GM18873 (cell line): Measurements from ENCODE around the gene SPON1.
A peak's percentile ranks its signal among the peaks of the same experiment; 100 is the strongest.
"Not testable (repeated sequence)": the region's sequence is repeated elsewhere in the genome, so short reads cannot be mapped to it uniquely, and the experiment has no call there.

Experiments
- ATAC-seq: cut with Tn5 transposase; IDR thresholded peaks from one replicate; pipeline ENCODE4 v1.9.1; 2021; ENCODE audit warnings: mild to moderate bottlenecking, moderate library complexity, moderate number of reproducible peaks; ENCODE audit not compliant: unreplicated experiment, low FRiP score

SPON1 gene

DNA sequence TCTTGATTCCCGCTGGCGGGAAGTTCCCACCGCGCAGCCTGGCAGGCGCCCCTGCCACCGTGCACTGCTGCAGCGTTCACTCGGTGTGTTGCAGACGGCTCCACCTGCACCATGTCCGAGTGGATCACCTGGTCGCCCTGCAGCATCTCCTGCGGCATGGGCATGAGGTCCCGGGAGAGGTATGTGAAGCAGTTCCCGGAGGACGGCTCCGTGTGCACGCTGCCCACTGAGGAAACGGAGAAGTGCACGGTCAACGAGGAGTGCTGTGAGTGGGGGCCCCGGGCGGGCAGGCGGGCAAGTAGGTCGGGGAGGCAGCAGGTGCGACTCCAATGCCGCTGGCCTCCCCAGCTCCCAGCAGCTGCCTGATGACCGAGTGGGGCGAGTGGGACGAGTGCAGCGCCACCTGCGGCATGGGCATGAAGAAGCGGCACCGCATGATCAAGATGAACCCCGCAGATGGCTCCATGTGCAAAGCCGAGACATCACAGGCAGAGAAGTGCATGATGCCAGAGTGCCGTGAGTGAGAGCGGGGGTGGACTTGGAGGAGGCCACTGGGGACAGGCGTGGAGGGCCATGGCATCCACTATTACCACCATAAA, 296.8 kb downstream of the SPON1 start:
- no peak for ATAC-seq

GRCh38 chr11:14259878-14260277, 297.4 kb downstream of the SPON1 start:
- no peak for ATAC-seq

DNA sequence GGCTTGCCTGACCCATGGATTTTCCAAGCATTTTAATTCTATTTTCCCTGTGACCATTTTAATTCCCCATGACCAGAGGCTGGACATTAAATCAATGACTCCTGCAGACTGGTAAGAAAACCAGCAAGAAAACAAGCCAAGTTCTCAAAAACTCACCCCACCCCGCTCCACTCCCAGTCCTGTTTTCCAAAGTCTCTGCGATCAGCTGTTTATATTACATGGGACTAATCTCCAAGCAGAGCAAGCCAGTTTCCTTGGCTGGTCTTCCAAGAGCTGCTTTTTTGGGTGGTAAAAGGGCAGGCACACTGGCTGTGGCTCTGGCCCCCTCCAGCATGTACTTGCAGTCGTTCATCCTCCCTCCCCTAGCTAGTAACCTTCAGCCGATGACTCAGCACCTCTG, 298.5 kb downstream of the SPON1 start:
- no peak for ATAC-seq

GRCh38 chr11:14262271-14262846, 299.8 kb downstream of the SPON1 start:
- no peak for ATAC-seq

DNA sequence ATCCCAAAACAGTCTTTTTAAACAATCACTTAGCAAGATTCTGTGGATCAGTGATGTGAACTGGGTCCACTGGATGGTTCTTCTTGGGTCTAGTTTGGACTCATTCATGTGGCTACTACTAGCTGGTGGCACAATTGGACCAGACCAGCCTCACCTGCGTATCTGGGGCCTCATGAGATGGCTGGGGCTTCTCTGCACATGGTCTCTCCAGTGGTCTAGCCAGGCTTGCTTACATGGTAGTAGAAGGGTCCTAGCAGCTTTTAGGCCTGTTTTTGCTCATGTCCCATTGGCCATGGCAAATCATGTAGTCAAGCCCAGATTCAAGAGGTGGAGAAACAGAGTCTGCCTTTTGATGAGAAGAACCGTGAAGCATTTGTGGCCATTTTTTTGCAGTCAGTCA, 302.4 kb downstream of the SPON1 start:
- ATAC-seq, result no peak

GRCh38 chr11:14266622-14267021, 304.1 kb downstream of the SPON1 start:
- no peak for ATAC-seq

DNA sequence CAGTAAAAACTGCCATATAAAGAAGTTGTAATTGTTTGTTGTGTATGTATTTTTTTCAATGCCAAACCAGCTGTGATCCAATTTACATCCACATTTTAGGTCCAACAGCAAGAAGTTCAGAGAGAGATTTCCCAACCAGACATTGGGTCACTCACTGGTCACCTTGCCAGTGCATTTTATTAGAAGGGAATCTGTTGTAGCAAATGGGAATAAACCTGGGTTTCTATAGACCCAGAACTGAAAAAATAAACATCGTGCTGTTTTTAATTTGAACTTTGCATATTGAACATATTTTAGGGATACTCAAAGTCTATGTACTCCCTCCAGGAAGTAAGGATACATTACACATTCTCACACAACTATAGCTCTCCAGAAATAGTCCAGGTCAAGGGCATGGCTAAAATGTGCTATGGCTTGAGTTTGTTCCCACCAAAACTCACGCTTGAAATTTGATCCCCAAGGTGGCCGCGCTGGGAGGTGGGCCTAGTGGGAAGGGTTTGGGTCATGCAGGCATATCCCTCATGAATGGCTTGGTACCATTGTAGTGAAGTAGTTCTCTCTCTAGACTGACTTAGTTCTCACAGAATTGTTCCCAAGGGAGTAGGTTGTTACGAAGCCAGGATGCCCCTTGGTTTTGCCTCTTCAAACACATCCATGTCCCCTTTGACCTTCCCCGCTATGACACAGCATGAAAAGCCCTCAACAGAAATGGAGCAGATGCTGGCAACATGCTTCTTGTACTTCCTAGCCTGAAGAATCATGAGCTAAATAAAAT, 305.5 kb downstream of the SPON1 start:
- no peak for ATAC-seq

DNA sequence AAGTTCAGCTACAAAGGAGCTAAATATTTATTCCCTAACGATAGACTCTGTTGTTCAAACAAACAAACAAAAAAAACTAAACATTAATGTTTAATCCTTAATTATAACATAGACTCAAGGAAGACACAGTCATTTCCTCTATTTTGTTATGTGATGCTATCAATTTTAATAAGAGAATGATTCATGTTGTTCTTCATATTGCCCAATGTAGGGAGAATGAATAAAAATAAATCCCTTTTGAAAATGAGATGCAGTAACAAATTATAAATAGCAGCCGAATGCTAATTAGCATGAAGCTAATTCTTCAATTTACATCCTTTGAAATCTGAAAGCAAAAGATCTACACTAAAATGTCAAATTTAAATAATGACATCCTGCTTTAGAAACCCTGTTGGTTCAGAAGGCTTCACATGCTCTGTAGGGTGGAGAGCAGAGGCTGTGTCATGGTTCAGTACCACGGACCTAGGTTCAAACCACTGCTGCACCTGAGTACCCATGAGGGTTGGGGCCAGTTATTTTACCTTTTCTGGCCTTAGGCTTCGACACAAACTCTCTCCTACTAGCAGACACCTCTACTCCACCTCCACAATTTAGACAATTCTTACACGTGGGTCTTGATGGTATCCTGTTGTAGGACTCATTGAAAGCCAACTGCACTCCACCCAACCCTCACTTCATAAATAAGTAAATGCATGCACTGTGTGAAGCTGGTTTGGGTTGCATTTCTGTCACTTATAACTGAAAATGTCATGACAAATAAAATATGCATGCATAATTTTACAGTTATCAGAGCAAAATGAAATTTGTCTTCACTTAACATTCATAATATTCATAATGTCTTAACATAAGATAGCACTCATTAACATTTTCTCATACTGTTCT, 307.4 kb downstream of the SPON1 start:
- ATAC-seq, result no peak

GRCh38 chr11:14270690-14271542, 308.4 kb downstream of the SPON1 start:
- ATAC-seq, result no peak

- ATAC-seq, result no peak
Observed at GRCh38 chr11:14273895-14274294, 311.4 kb downstream of the SPON1 start.

- ATAC-seq, result no peak
Observed at GRCh38 chr11:14275076-14275475, 312.6 kb downstream of the SPON1 start.

- not testable (repeated sequence) for ATAC-seq
Observed at GRCh38 chr11:14278869-14279268, 316.3 kb downstream of the SPON1 start.

DNA sequence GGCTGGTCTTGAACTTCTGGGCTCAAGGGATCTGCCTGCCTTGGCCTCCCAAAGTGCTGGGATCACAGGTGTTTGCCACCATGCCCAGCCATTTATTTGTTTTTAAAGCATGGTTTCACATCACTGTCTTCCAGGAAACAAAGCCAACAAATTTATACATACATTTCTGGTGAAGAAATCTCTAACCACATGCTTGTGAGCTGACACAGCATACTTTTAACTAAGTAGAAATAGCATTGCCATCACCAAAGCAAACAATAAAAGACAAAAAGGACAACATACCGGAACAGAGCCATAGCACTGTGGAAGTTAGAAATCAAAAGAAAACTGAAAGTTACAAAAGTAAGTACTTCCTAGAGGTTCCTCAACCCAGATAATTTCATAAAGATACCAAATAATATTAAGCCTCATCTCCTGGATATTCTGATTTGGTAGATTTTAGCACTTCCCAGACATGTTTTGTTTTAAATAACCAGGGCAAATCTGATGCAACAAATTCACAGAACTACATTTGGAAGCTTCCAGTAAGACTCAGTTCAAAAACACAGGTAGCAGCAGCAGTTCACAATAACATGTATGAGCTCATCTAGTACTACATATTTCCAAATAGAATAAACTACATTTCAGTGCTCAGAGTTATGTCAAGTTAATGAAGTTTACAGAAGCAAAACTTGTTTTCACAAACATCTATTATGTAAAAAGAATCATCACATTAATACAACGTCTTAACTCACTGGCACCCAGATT, 325.8 kb downstream of the SPON1 start:
- ATAC-seq, result no peak

GRCh38 chr11:14290422-14290821, 327.9 kb downstream of the SPON1 start:
- ATAC-seq, result no peak

DNA sequence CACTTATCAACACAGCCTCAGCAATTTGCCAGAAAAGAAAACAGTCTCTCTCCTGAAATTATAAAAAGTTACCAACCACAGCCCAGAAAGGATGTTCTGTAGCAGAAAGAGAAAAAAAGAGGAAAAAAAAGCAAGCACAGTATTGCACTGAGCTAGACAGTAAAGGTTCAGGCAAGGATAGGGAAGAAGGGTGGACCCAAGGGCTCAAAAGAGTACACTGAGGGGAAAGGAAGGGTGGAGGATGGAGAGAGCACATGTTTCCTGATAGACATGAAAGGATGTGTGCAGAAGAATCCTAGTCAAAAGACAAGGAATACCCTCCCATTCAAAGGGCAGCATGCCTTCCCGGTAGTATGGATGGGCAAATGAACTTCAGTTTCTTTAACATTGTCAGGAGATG, 337.4 kb downstream of the SPON1 start:
- no peak for ATAC-seq

- peak; percentile 52 for ATAC-seq
Observed at GRCh38 chr11:14300661-14301304, 338.3 kb downstream of the SPON1 start.

DNA sequence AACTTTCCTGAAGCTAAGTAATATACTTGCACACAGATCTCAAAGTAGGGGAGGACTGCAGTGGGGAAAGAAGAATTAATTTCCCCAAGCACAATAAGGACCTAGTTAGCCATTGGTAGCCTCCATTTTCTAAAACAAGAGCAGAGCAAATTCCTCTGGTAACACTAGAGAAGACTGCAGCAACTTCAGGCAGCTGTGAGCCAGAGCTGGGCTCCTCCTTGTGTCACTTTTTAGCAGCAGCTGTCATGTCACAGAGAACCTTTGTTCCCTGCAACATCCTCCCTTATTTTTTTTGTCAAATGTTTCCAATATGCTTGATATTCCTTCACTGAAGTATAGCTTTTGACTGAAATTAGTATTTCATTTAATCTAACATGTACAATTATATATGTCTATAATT, 342.1 kb downstream of the SPON1 start:
- no peak for ATAC-seq

DNA sequence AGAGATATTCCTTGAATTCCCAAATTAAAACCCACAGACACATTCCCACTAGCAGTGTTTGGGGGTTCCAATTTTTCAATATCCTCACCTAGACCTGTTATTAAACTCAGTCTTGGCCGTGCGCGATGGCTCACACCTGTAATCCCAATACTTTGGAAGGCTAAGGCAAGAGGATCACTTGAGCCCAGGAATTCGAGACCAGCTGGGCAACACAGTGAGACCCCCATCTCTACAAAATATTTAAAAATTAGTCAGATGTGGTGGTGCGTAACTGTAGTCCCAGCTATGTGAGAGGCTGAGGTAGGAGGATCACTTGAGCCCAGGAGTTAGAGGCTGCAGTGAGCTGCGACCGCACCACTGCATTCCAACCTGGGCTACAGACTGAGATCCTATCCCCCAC, 343.1 kb downstream of the SPON1 start:
- ATAC-seq, result no peak

GRCh38 chr11:14306481-14306880, 344.0 kb downstream of the SPON1 start:
- no peak for ATAC-seq
